WTC11 (cell line): ENCODE results near the gene DGKG. TPM values are rescaled to one million over a fixed set of nuclear protein-coding genes. Genes with fewer than 3 reads are reported as not detected.

Experiments
- ATAC-seq: fragments of 200-7000 bp; cut with Tn5 transposase; 2 replicates; pipeline ENCODE4 v1.10.0; 2021; ENCODE audit warnings: mild to moderate bottlenecking, moderate library complexity
- CTCF ChIA-PET: fragments of 300-600 bp; sonication (Branson Sonifier 250); formaldehyde crosslinking; loops from one replicate; lab custom pipeline; 2021; ENCODE audit warnings: antibody characterized with exemption; lab: Charles Lee
- POLR2A ChIA-PET: fragments of 350-600 bp; sonication (Branson Sonifier 250); formaldehyde crosslinking; loops from one replicate; lab custom pipeline; 2021; ENCODE audit warnings: antibody characterized with exemption; lab: Charles Lee
- DNase-seq: peaks from one replicate; pipeline ENCODE4 v3.0.0; 2021; ENCODE audit warnings: low spot score
- H3K27ac Mint-ChIP-seq: 2 replicates; pipeline ENCODE4 v1.8.0; 2021; ENCODE audit warnings: mixed read lengths
- H3K27me3 Mint-ChIP-seq: 2 replicates; pipeline ENCODE4 v1.8.0; 2021; ENCODE audit warnings: low read depth, mild to moderate bottlenecking, moderate library complexity, mixed read lengths
- H3K36me3 Mint-ChIP-seq: 2 replicates; pipeline ENCODE4 v1.8.0; 2021; ENCODE audit warnings: mixed read lengths
- H3K4me1 Mint-ChIP-seq: 2 replicates; pipeline ENCODE4 v1.8.0; 2022; ENCODE audit warnings: mixed read lengths
- H3K4me3 Mint-ChIP-seq: 2 replicates; pipeline ENCODE4 v1.8.0; 2021; ENCODE audit warnings: mild to moderate bottlenecking, moderate library complexity, mixed read lengths
- H3K9me3 Mint-ChIP-seq: 2 replicates; pipeline ENCODE4 v1.8.0; 2021; ENCODE audit warnings: mixed read lengths
- ATF2 ChIP-seq: sonication (generic); formaldehyde crosslinking; IDR thresholded peaks from 2 replicates; pipeline ENCODE4 v1.8.1; 2022; ENCODE audit warnings: low read depth, missing genetic modification reagents, borderline replicate concordance
- ATF6 ChIP-seq: sonication (generic); formaldehyde crosslinking; IDR thresholded peaks from 2 replicates; pipeline ENCODE4 v1.8.1; 2023; ENCODE audit warnings: mild to moderate bottlenecking, missing genetic modification reagents
- ELF4 ChIP-seq: sonication (generic); formaldehyde crosslinking; IDR thresholded peaks from 2 replicates; pipeline ENCODE4 v1.8.1; 2022; ENCODE audit warnings: low read depth, mild to moderate bottlenecking, moderate library complexity, missing genetic modification reagents
- ETV6 ChIP-seq: sonication (generic); formaldehyde crosslinking; IDR thresholded peaks from 2 replicates; pipeline ENCODE4 v1.8.1; 2022; ENCODE audit warnings: mild to moderate bottlenecking, missing genetic modification reagents
- GTF2I ChIP-seq: fragments of 250-450 bp; sonication (Bioruptor Pico); conservative IDR thresholded peaks from 2 replicates; pipeline ENCODE4 v1.4.0; 2021; ENCODE audit warnings: mild to moderate bottlenecking
- HMGA2 ChIP-seq: fragments of 250-450 bp; sonication (Bioruptor Pico); IDR thresholded peaks from 2 replicates; pipeline ENCODE4 v1.4.0; 2021; ENCODE audit warnings: mild to moderate bottlenecking, moderate library complexity
- JUN ChIP-seq: sonication (generic); formaldehyde crosslinking; IDR thresholded peaks from 2 replicates; pipeline ENCODE4 v1.8.0; 2023; ENCODE audit warnings: mild to moderate bottlenecking, missing genetic modification reagents
- MXD4 ChIP-seq: fragments of 250-450 bp; sonication (Bioruptor Pico); IDR thresholded peaks from 2 replicates; pipeline ENCODE4 v1.8.0; 2021; ENCODE audit warnings: mild to moderate bottlenecking, moderate library complexity, borderline replicate concordance
- MYBL2 ChIP-seq: sonication (generic); formaldehyde crosslinking; IDR thresholded peaks from 2 replicates; pipeline ENCODE4 v1.8.1; 2023; ENCODE audit warnings: mild to moderate bottlenecking, moderate library complexity, missing genetic modification reagents
- NR2C2 ChIP-seq: sonication (generic); formaldehyde crosslinking; IDR thresholded peaks from 2 replicates; pipeline ENCODE4 v1.8.0; 2022; ENCODE audit warnings: mild to moderate bottlenecking, missing genetic modification reagents
- OVOL2 ChIP-seq: fragments of 250-450 bp; sonication (Bioruptor Pico); IDR thresholded peaks from 2 replicates; pipeline ENCODE4 v1.9.0; 2021; ENCODE audit warnings: mild to moderate bottlenecking, borderline replicate concordance
- PRRX2 ChIP-seq: fragments of 250-450 bp; sonication (Bioruptor Pico); IDR thresholded peaks from 2 replicates; pipeline ENCODE4 v1.8.0; 2021; ENCODE audit warnings: mild to moderate bottlenecking
- RELA ChIP-seq: sonication (generic); formaldehyde crosslinking; IDR thresholded peaks from 2 replicates; pipeline ENCODE4 v1.8.1; 2022; ENCODE audit warnings: missing genetic modification reagents, mild to moderate bottlenecking, borderline replicate concordance
- USF1 ChIP-seq: sonication (generic); formaldehyde crosslinking; IDR thresholded peaks from 2 replicates; pipeline ENCODE4 v1.8.0; 2022; ENCODE audit warnings: mild to moderate bottlenecking, missing genetic modification reagents
- ZBTB21 ChIP-seq: sonication (generic); formaldehyde crosslinking; IDR thresholded peaks from 2 replicates; pipeline ENCODE4 v1.8.1; 2023; ENCODE audit warnings: mild to moderate bottlenecking, missing genetic modification reagents, borderline replicate concordance
- ZNF219 ChIP-seq: sonication (generic); formaldehyde crosslinking; IDR thresholded peaks from 2 replicates; pipeline ENCODE4 v1.8.0; 2023; ENCODE audit warnings: missing genetic modification reagents, mild to moderate bottlenecking, borderline replicate concordance
- ZNF281 ChIP-seq: sonication (generic); formaldehyde crosslinking; IDR thresholded peaks from 2 replicates; pipeline ENCODE4 v1.8.0; 2023; ENCODE audit warnings: mild to moderate bottlenecking, missing genetic modification reagents
- ZNF416 ChIP-seq: fragments of 250-450 bp; sonication (Bioruptor Pico); IDR thresholded peaks from 2 replicates; pipeline ENCODE4 v1.9.0; 2021; ENCODE audit warnings: mild to moderate bottlenecking, inconsistent platforms
- ZNF423 ChIP-seq: fragments of 250-450 bp; sonication (Bioruptor Pico); IDR thresholded peaks from 2 replicates; pipeline ENCODE4 v2.1.2; 2022; ENCODE audit warnings: mild to moderate bottlenecking, moderate library complexity
- total RNA-seq: library from RNA; stranded (reverse); gene quantifications from 3 replicates; pipeline ENCODE4 v1.2.3, GENCODE V29; 2021

Gene DGKG
- total RNA-seq, 1 experiment from 2014 or later, result 0.92 TPM

- Mint-ChIP-seq H3K27ac (no peak overlapping the region), H3K4me1 (peaks cover 15% of the 10 kb centered on the region), H3K36me3 (no peaks in the 10 kb centered on the region), H3K9me3 (peaks cover 10% of the 10 kb centered on the region), H3K27me3 (no peaks in the 10 kb centered on the region), H3K4me3 (no peak overlapping the region)
- ATAC-seq (no peak), DNase-seq (no peak)
- POLR2A ChIA-PET, result no interaction called here
- TF ChIP-seq ZNF416 (CRISPR knock-in tag) (no peak), ATF2 (no peak), NR2C2 (CRISPR knock-in tag) (no peak), MYBL2 (CRISPR knock-in tag) (no peak)
- CTCF ChIA-PET, result no interaction called here
These were observed 18.8 kb upstream of the DGKG start for GRCh38 chr3:186380622-186381380.

- TF ChIP-seq ETV6 (CRISPR knock-in tag) (no peak), ZNF423 (CRISPR knock-in tag) (no peak), ZNF281 (CRISPR knock-in tag) (no peak), MYBL2 (CRISPR knock-in tag) (no peak), GTF2I (CRISPR knock-in tag) (no peak), ZBTB21 (CRISPR knock-in tag) (no peak), PRRX2 (CRISPR knock-in tag) (no peak), OVOL2 (CRISPR knock-in tag) (no peak), RELA (CRISPR knock-in tag) (no peak), MXD4 (CRISPR knock-in tag) (no peak), ELF4 (no peak), ZNF219 (CRISPR knock-in tag) (no peak), JUN (CRISPR knock-in tag) (no peak), USF1 (CRISPR knock-in tag) (no peak), HMGA2 (CRISPR knock-in tag) (no peak), ATF6 (CRISPR knock-in tag) (no peak)
- Mint-ChIP-seq H3K27me3 (peaks cover 6% of the 10 kb centered on the region; the same call in 1 of the 2 replicates), H3K4me1 (no peaks in the 10 kb centered on the region), H3K36me3 (no peaks in the 10 kb centered on the region), H3K9me3 (peaks cover 6% of the 10 kb centered on the region), H3K4me3 (no peak overlapping the region), H3K27ac (no peak overlapping the region)
- DNase-seq (no peak), ATAC-seq (no peak)
- CTCF ChIA-PET, result no interaction called here
- POLR2A ChIA-PET, result no interaction called here
These were observed 13.4 kb upstream of the DGKG start for GRCh38 chr3:186375443-186375842.
